HG02884 (cell line): ENCODE data around the gene CREB3.

Experiments
- ATAC-seq: cut with Tn5 transposase; IDR thresholded peaks from one replicate; pipeline ENCODE4 v1.9.1; 2021; ENCODE audit warnings: mild to moderate bottlenecking, moderate library complexity; ENCODE audit not compliant: unreplicated experiment

The CREB3 gene

GRCh38 chr9:35732185-35732799 lies at the start of gene CREB3, which contains the start of gene TLN1:
Gene CREB3 (plus strand): TSS chr9:35732666. CDS start chr9:35732773, 107 bp downstream.
Gene TLN1 (minus strand): TSS chr9:35732195. CDS start chr9:35725694, 6,501 bp downstream.
- peak; percentile 74 for ATAC-seq

GRCh38 chr9:35683323-35683722 lies 49.1 kb upstream of the CREB3 start:
- ATAC-seq: no peak

GRCh38 chr9:35684921-35685320 lies 47.5 kb upstream of the CREB3 start:
- ATAC-seq: no peak

DNA sequence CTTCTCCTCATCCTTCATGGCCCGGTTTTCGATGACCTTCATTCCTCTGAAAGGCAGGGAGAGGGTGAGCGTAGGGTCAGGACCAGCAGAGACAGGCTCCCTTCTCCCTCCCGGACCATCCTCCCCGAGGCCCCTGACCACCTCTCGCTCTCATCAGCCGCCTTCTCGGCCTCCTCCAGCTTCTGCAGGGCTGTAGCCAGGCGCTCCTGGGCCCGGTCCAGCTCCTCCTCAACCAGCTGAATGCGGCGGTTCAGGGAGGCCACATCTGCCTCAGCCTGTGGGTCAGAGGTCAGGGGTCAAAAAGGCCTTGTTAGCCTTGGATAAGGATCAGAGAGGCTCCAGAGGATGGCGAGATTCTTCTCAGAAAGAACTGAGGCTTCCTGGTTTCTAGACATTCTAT lies 47.0 kb upstream of the CREB3 start:
- ATAC-seq: no peak

DNA sequence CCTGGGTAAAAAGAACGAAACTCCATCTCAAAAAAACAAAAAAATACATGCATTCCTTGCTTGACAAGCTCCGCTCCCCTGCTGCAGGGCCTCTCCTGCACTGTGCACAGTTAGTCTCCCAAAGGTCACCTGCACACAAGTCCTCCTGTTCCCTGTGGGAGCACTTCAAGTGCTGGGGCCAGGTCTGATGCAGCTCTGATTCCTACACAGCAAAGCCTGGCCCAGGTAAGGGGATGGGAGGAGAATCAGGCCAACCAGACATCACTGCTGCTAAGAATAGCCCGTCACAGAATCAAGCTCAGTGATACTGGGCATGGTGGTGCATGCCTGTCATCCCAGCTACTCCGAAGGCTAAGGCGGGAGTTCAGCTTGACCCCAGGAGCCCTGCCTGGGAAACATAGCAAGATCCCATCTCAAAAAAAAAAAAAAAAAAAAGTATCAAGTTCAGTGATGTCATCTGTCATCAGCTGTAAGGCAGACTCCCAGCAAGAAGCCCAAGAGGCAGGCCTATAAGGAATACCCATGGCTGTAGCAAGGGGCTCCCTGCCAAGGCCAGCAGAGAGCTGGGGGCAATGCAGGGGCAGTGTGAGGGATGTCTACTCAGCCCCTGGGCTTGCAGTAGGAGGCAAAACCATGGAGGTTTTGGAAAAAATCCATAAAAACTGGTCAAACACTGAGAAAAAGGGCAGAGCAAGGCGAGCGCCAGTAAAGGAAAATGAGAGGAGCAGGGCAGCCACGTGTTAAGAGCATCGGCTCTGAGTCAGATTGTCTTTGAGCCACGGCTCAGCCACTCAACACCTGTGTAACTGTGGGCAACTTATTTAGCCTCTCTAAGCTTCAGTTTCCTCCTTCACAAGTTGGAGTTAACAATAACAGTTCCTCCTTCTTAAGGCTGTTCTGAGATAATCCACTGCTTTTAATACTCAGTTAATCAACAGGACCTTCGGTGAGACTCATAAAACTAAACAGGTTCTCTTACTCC lies 46.0 kb upstream of the CREB3 start:
- ATAC-seq: no peak

GRCh38 chr9:35687306-35687705 lies 45.2 kb upstream of the CREB3 start:
- no peak for ATAC-seq

DNA sequence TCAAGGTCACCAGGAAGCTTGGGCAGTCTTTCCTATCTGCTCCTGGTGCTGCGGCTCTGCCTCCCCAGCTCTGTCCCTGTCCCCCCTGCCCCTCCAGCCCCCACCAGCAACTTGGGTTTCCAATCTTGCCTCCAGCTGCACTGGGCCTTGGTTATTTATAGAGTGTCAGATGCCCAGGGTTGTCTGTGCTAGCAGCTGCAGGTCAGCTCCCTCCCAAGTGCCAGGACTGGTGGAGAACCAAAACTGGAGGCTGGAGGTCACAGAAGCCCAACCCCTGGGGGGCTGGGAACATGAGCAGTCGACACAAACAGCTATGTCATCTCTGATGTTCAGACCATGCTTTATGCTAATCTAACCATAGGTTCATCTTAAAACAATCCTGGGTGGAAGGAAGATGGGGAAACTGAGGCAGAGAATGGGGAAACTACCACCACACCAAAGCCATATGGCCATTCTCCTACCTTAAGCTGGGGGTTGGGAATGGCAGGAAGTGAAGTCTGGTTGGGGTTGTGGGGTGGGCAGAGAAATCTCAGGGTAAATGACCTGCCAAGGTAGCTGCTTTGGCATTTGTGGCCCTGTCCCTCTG lies 44.4 kb upstream of the CREB3 start:
- ATAC-seq: no peak

- ATAC-seq: no peak
Observed at GRCh38 chr9:35688558-35689541, 43.6 kb upstream of the CREB3 start.

DNA sequence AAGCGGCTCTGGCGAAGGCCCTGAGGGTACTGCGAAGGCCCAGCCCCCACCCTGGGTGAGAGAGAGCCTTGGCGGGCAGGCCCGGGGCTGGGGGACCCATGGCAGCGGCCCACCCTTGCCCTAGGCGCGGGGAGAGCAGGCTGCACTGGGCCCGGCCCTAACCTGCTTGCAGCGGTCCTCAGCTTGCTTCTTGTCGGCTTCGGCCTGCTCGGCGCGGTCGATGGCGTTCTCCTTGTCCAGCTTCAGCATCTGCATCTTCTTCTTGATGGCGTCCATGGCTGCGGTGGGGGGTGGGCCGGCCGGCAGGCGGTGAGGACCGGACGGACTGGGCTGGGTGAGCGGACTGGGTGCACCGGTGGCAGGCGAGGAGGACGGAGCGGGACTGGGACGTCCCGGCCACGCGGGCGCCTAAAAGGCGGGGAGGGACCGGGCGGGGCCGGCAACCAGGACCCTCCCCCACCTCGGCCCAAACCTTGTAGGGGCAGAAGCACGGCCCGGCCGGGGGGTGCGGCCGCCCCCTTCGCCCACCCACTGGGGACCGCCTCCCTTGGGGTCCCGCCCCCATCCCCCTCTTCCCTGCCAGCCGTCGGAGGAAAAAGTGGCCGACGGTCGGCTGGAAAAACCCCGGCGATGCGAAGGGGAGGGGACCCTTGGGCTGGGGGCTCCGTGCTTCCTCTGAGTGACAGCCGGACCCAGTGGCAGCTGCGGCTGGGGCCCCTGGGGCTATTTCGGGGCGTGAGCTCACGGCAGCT lies 42.7 kb upstream of the CREB3 start, which contains the start of gene TPM2:
TPM2 (minus strand) TSS at position 384 of the 752 bp plus-strand sequence; CDS start at position 276, 108 bp downstream.
- no peak for ATAC-seq

DNA sequence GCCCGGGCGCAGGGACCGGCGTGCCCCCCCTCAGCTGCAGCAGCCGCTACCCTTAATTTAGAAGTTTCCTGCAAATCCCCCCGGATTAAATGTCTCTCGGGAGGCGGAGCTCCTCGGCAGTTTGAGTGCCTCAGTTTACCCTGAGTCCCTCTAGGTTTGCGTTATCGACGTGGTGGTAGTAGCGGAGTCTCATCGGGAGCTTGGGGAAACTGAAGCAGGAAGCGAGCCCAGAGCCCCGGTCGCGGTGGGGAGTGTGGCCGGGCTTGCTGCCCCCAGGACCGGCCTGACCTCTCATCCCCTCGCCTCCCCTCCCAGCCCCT lies 42.2 kb upstream of the CREB3 start:
- no peak for ATAC-seq

DNA sequence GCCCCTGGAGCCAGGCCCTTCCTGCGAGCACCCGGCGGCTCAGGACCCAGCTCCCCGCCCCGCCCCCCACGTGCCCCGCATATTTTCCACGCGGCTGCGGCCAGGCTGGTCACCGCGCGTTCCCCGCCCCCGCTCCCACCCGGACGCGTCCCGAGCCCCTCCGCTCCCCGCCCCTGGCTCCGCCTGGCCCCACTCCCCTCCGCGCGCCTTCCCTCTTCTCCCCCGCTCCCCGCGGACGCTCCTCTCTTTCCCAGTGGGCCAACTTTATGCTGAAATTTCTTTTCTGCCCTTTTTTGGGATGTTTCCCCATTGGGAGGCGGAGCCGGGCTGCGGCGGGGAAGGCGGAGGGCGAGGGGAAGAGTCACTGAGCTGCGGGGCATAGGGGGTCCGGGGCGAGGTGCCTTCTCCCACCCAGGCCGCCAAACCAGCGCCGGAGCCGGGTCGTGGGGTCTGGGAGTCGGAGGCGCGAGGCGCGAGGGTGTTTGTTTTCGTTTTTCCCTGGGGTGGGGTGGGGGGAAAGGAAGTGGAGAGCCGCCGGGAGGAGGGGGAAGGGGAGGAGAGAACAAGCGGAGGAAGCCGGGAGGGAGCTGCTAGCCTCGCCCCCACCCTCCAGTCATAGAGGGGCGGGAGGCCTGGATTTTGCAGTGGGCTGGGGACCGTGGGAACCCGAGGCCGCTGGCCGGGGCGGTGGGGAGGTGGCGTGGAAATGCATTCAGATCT lies 41.7 kb upstream of the CREB3 start:
- ATAC-seq: no peak

DNA sequence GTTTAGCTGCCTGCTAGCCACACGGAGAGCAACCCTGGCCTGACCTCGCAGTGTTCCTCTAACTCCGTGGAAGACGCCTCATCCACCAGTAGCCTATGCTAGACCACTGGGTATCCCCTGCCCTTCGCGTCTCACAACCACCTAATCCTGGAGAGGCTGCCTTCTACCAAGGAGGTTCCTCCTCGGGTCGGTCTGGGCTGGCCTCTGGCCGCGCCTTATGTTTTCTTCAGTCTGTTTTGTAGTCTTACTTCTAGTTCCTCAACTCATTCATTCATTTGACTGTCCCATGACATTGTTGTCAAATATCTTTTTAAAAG lies 41.2 kb upstream of the CREB3 start:
- ATAC-seq: no peak

- no peak for ATAC-seq
Observed at GRCh38 chr9:35691757-35692301, 40.6 kb upstream of the CREB3 start.

DNA sequence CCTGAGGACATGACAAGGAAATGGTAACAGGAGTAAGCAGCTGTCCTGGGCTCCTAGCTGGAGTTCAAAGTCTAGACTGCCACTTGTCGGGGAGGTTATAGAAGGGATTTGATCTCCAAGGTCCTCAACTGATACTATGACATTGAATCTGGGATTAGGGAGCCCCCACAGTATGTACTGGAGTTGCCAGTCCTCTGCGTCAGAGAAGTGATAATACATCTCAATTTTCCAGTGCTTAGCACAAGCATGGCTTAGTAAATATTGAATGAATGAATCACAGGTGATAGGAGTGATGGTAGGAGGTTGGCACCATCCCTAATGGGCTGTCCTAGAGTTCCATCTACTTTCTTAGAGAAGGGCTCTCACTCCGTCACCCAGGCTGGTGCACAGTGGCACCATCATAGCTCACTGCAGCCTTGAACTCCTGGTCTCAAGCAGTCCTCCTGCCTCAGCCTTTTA lies 36.5 kb upstream of the CREB3 start:
- no peak for ATAC-seq

DNA sequence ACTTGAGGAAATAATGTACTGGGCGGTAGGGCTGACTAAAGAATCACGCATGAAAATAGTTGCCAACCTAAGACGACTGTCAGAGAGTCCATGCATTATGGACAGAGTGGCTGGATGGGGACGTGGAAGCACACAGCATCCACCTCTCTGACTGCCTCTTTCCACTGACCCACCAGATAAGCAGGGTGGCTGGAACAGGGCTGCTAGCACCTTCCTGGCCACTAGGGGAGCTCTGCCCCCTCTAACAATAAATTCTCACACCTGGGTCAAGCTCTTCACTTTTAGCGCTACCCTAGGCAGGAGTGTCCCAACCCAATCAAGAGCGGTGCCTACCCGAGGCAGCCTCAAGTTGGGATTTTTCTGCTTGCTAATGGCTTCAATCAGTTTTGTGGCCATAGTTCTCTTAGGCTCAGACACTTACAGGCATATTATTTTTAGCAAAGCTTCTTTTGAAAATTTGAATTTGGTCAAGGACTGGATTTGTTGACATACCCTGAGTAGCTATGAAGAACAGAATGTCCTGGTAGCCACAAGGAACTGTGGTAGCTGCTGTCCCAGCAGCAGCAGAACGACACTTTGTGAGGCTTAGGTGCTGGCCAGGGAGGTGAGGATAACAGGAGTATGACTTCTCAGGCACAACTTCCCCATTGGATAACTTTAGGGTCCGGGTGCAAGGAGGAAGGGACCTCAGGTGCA lies 35.8 kb upstream of the CREB3 start:
- no peak for ATAC-seq

- no peak for ATAC-seq
Observed at GRCh38 chr9:35697486-35697885, 35.0 kb upstream of the CREB3 start.

- ATAC-seq: no peak
Observed at GRCh38 chr9:35698231-35698630, 34.2 kb upstream of the CREB3 start.

GRCh38 chr9:35700031-35700430 lies 32.4 kb upstream of the CREB3 start:
- ATAC-seq: no peak
